HepG2 (cell line): Measurements from ENCODE around the gene BCL2L13. TPM values are rescaled to one million over a fixed set of nuclear protein-coding genes. Genes with fewer than 3 reads are reported as not detected.
A peak's percentile ranks its signal among the peaks of the same experiment; 100 is the strongest.

Experiments used
- GATA4 ChIP-seq: sonication (generic); IDR thresholded peaks from 2 replicates; pipeline ENCODE4 v1.6.1; 2016; ENCODE audit warnings: antibody characterized with exemption, low read depth, borderline replicate concordance
- IRF2 ChIP-seq: IDR thresholded peaks from 2 replicates; pipeline ENCODE4 v1.6.1; 2018; ENCODE audit warnings: missing genetic modification reagents, missing compliant biosample characterization
- KDM1A ChIP-seq: IDR thresholded peaks from 2 replicates; pipeline ENCODE4 v1.6.1; 2016; ENCODE audit warnings: missing compliant biosample characterization
- MED13 ChIP-seq: sonication (generic); formaldehyde crosslinking; IDR thresholded peaks from 2 replicates; pipeline ENCODE4 v1.5.0; 2020; ENCODE audit warnings: missing genetic modification reagents
- POLR2G ChIP-seq: fragments of 200-400 bp; formaldehyde crosslinking; IDR thresholded peaks from 2 replicates; pipeline ENCODE4 v1.6.1; 2018; ENCODE audit warnings: mild to moderate bottlenecking, low read depth, low read length, moderate library complexity
- SRSF4 ChIP-seq: fragments of 200-400 bp; formaldehyde crosslinking; IDR thresholded peaks from one replicate; pipeline ENCODE4 v1.6.1; 2018; ENCODE audit warnings: mild to moderate bottlenecking, low read depth, low read length, moderate library complexity; ENCODE audit not compliant: poor library complexity, severe bottlenecking
- ZBTB8A ChIP-seq: sonication (generic); formaldehyde crosslinking; IDR thresholded peaks from 2 replicates; pipeline ENCODE4 v1.4.0; 2020; ENCODE audit warnings: mild to moderate bottlenecking, low read depth, missing genetic modification reagents, borderline replicate concordance
- ZFP37 ChIP-seq: sonication (generic); formaldehyde crosslinking; IDR thresholded peaks from 2 replicates; pipeline ENCODE4 v1.4.0; 2020; ENCODE audit warnings: missing genetic modification reagents, borderline replicate concordance
- ZNF558 ChIP-seq: sonication (generic); formaldehyde crosslinking; IDR thresholded peaks from 2 replicates; pipeline ENCODE4 v1.9.0; 2022; ENCODE audit warnings: mild to moderate bottlenecking, missing genetic modification reagents, borderline replicate concordance
- ZNF567 ChIP-seq: sonication (generic); formaldehyde crosslinking; IDR thresholded peaks from 2 replicates; pipeline ENCODE4 v1.8.1; 2023; ENCODE audit warnings: mild to moderate bottlenecking, missing genetic modification reagents, borderline replicate concordance
- ZNF577 ChIP-seq: sonication (generic); formaldehyde crosslinking; IDR thresholded peaks from 2 replicates; pipeline ENCODE4 v1.4.0; 2020; ENCODE audit warnings: mild to moderate bottlenecking, low read depth, missing genetic modification reagents, borderline replicate concordance
- ZNF607 ChIP-seq: sonication (generic); formaldehyde crosslinking; IDR thresholded peaks from 2 replicates; pipeline ENCODE4 v1.5.1; 2020; ENCODE audit warnings: missing genetic modification reagents, mild to moderate bottlenecking, borderline replicate concordance
- ZNF644 ChIP-seq: IDR thresholded peaks from 2 replicates; pipeline ENCODE4 v1.6.1; 2016; ENCODE audit warnings: low read depth
- ZNF670 ChIP-seq: sonication (generic); formaldehyde crosslinking; IDR thresholded peaks from 2 replicates; pipeline ENCODE4 v1.8.0; 2022; ENCODE audit warnings: mild to moderate bottlenecking, missing genetic modification reagents, borderline replicate concordance
- polyA plus RNA-seq, 8 experiments: library from polyadenylated mRNA; depleted of rRNA in 3 of 8; stranded (reverse) in 7 of 8; unstranded in 1 of 8; fragments of >200 nt; fragmentation: Illumina TruSeq in 4 of 8; extraction: Trizol in 4 of 8; gene quantifications; 2 replicates each; pipeline versions ENCODE4 v1.2.1 to v1.2.3, GENCODE V29; 2011 to 2016; ENCODE audit warnings: low read depth in 4 of 8, missing spikeins in 1 of 8, mixed read lengths in 1 of 8; ENCODE audit not compliant: insufficient read depth in 1 of 8
- total RNA-seq, 5 experiments: library from RNA; depleted of rRNA; stranded (reverse); fragments of >200 nt; fragmentation: Illumina TruSeq; extraction: Trizol; gene quantifications; 2 replicates each; pipeline ENCODE4 v1.2.3, GENCODE V29; 2016; ENCODE audit warnings: low read depth in 1 of 5
- TF ChIP-seq, protein P1 (sequence below): sonication (generic); formaldehyde crosslinking; IDR thresholded peaks from 2 replicates; pipeline ENCODE4 v1.5.0; 2020; ENCODE audit warnings: missing genetic modification reagents
- TF ChIP-seq, protein P2 (sequence below): sonication (generic); formaldehyde crosslinking; IDR thresholded peaks from 2 replicates; pipeline ENCODE4 v1.5.0; 2020; ENCODE audit warnings: mild to moderate bottlenecking, missing genetic modification reagents
- TF ChIP-seq, protein P3 (sequence below): sonication (generic); formaldehyde crosslinking; IDR thresholded peaks from 2 replicates; pipeline ENCODE4 v1.4.0; 2020; ENCODE audit warnings: missing genetic modification reagents
- TF ChIP-seq, protein P4 (sequence below): sonication (generic); formaldehyde crosslinking; IDR thresholded peaks from 2 replicates; pipeline ENCODE4 v1.5.0; 2020; ENCODE audit warnings: missing genetic modification reagents
- TF ChIP-seq, protein P5 (sequence below): sonication (generic); formaldehyde crosslinking; IDR thresholded peaks from 2 replicates; pipeline ENCODE4 v1.8.1; 2023; ENCODE audit warnings: mild to moderate bottlenecking, missing genetic modification reagents
- TF ChIP-seq, protein P6 (sequence below): IDR thresholded peaks from 2 replicates; pipeline ENCODE4 v1.6.1; 2016; ENCODE audit warnings: missing compliant biosample characterization, missing genetic modification reagents, borderline replicate concordance

Gene BCL2L13
- total and polyA plus RNA-seq, 2 of the 13 experiments (the other 11 are each of a cell fraction or from before 2014, with no cell fraction given): 13.5 to 14.6 TPM

DNA sequence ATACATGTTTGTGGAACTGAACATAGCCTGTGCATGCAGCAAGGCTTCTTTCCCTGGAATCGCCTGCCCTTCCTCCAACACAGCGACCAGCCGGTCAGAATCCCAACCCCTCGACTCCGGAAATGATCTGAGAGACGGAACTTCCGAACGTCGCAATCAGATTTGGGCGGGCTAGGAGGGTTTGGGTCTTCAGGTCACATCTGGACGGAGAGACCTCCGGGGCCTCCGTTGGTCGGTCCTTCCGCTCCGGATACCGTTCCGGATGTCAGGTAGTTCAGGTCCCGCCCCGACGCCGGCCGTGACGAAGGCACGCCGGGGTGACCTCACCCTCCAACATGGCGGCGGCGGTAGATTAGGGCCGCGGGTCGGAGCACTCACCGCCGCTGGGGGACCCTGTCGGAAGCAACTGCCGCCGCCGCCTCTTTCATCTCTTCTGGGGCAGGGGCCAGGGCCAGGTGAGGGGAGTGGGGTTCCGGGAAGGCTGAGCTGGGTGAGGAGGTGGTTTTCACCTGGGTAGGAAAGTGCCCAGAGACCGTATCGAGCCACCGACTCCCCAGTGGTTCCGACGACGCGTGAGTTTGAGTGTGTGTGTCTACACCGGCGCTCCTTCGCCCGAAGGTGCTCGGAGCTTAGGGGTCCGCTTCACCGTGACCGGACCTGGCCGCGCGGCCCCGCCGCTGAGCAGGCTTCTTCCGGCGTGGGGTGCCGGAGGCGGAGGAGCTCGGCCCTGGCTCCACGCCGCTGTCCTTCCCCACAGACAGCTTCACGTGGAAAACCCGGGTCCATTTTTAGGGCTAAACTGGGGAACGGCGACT, at the start of gene BCL2L13 (continued):
- TF ChIP-seq SRSF4 (no peak), ZNF644 (CRISPR knock-in tag) (no peak), ZNF670 (CRISPR knock-in tag) (no peak), MED13 (CRISPR knock-in tag) (no peak; the same call in 1 of the 2 replicates), IRF2 (CRISPR knock-in tag) (no peak; the same call in none of the 2 replicates), KDM1A (CRISPR knock-in tag) (no peak), ZBTB8A (no peak), ZFP37 (CRISPR knock-in tag) (no peak), GATA4 (peak; percentile 25; the same call in 1 of the 2 replicates), ZNF558 (CRISPR knock-in tag) (no peak), POLR2G (peak; percentile 98), ZNF567 (CRISPR knock-in tag) (peak; percentile 42; the same call in 1 of the 2 replicates), ZNF607 (CRISPR knock-in tag) (peak; percentile 86; the same call in 1 of the 2 replicates), ZNF577 (CRISPR knock-in tag) (no peak)
- TF ChIP-seq, protein P1, sequence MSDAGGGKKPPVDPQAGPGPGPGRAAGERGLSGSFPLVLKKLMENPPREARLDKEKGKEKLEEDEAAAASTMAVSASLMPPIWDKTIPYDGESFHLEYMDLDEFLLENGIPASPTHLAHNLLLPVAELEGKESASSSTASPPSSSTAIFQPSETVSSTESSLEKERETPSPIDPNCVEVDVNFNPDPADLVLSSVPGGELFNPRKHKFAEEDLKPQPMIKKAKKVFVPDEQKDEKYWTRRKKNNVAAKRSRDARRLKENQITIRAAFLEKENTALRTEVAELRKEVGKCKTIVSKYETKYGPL (CRISPR knock-in tag): no peak
- TF ChIP-seq, protein P2, sequence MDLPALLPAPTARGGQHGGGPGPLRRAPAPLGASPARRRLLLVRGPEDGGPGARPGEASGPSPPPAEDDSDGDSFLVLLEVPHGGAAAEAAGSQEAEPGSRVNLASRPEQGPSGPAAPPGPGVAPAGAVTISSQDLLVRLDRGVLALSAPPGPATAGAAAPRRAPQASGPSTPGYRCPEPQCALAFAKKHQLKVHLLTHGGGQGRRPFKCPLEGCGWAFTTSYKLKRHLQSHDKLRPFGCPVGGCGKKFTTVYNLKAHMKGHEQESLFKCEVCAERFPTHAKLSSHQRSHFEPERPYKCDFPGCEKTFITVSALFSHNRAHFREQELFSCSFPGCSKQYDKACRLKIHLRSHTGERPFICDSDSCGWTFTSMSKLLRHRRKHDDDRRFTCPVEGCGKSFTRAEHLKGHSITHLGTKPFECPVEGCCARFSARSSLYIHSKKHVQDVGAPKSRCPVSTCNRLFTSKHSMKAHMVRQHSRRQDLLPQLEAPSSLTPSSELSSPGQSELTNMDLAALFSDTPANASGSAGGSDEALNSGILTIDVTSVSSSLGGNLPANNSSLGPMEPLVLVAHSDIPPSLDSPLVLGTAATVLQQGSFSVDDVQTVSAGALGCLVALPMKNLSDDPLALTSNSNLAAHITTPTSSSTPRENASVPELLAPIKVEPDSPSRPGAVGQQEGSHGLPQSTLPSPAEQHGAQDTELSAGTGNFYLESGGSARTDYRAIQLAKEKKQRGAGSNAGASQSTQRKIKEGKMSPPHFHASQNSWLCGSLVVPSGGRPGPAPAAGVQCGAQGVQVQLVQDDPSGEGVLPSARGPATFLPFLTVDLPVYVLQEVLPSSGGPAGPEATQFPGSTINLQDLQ (CRISPR knock-in tag): no peak
- TF ChIP-seq, protein P3, sequence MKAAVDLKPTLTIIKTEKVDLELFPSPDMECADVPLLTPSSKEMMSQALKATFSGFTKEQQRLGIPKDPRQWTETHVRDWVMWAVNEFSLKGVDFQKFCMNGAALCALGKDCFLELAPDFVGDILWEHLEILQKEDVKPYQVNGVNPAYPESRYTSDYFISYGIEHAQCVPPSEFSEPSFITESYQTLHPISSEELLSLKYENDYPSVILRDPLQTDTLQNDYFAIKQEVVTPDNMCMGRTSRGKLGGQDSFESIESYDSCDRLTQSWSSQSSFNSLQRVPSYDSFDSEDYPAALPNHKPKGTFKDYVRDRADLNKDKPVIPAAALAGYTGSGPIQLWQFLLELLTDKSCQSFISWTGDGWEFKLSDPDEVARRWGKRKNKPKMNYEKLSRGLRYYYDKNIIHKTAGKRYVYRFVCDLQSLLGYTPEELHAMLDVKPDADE (CRISPR knock-in tag): no peak
- TF ChIP-seq, protein P4, sequence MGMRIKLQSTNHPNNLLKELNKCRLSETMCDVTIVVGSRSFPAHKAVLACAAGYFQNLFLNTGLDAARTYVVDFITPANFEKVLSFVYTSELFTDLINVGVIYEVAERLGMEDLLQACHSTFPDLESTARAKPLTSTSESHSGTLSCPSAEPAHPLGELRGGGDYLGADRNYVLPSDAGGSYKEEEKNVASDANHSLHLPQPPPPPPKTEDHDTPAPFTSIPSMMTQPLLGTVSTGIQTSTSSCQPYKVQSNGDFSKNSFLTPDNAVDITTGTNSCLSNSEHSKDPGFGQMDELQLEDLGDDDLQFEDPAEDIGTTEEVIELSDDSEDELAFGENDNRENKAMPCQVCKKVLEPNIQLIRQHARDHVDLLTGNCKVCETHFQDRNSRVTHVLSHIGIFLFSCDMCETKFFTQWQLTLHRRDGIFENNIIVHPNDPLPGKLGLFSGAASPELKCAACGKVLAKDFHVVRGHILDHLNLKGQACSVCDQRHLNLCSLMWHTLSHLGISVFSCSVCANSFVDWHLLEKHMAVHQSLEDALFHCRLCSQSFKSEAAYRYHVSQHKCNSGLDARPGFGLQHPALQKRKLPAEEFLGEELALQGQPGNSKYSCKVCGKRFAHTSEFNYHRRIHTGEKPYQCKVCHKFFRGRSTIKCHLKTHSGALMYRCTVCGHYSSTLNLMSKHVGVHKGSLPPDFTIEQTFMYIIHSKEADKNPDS (CRISPR knock-in tag): no peak
- TF ChIP-seq, protein P5, sequence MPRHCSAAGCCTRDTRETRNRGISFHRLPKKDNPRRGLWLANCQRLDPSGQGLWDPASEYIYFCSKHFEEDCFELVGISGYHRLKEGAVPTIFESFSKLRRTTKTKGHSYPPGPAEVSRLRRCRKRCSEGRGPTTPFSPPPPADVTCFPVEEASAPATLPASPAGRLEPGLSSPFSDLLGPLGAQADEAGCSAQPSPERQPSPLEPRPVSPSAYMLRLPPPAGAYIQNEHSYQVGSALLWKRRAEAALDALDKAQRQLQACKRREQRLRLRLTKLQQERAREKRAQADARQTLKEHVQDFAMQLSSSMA (CRISPR knock-in tag): no peak
- TF ChIP-seq, protein P6, sequence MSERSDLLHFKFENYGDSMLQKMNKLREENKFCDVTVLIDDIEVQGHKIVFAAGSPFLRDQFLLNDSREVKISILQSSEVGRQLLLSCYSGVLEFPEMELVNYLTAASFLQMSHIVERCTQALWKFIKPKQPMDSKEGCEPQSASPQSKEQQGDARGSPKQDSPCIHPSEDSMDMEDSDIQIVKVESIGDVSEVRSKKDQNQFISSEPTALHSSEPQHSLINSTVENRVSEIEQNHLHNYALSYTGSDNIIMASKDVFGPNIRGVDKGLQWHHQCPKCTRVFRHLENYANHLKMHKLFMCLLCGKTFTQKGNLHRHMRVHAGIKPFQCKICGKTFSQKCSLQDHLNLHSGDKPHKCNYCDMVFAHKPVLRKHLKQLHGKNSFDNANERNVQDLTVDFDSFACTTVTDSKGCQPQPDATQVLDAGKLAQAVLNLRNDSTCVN (CRISPR knock-in tag): no peak
